T-cell (primary cell): Measurements from ENCODE around the gene ZDHHC8. TPM values are rescaled to one million over a fixed set of nuclear protein-coding genes. Genes with fewer than 3 reads are reported as not detected.

ENCODE experiments used
- ATAC-seq, 4 experiments: fragments of 200-7000 bp in 3 of 4; fragments of 150-1000 bp in 1 of 4; cut with Tn5 transposase; replicated peaks in 1 of 4; 1 replicate in 3 of 4; 2 replicates in 1 of 4; pipeline ENCODE4 v1.10.0; 2021; ENCODE audit warnings: moderate library complexity in 3 of 4, mild to moderate bottlenecking in 2 of 4, moderate number of reproducible peaks in 1 of 4
- CTCF ChIA-PET, 2 donors: fragments of 300-600 bp; sonication (Branson Sonifier 250); formaldehyde crosslinking; loops; one replicate each; lab custom pipeline; 2022; ENCODE audit warnings: antibody characterized with exemption in 2 of 2; lab: Charles Lee
- POLR2A ChIA-PET, 2 donors: fragments of 300-600 bp; sonication (Branson Sonifier 250); formaldehyde crosslinking; loops; one replicate each; lab custom pipeline; 2022; ENCODE audit warnings: antibody characterized with exemption in 2 of 2; lab: Charles Lee
- DNase-seq, 35 experiments: peaks; one replicate each; pipeline versions ENCODE4 v3.0.0 to v3.0.0-alpha.2; 2013 to 2023
- H3K27ac ChIP-seq: one replicate; pipeline ENCODE4 v1.5.1; 2013; ENCODE audit warnings: low read length
- H3K27me3 ChIP-seq, 2 experiments: replicated peaks in 1 of 2; 1 replicate in 1 of 2; 2 replicates in 1 of 2; pipeline versions ENCODE4 v1.6.1 to v1.7.0; 2013; ENCODE audit warnings: low read length in 1 of 2, mixed read lengths in 1 of 2; ENCODE audit not compliant: control insufficient read depth in 2 of 2, insufficient read depth in 2 of 2; ENCODE audit errors: extremely low read depth in 1 of 2
- H3K36me3 ChIP-seq, 2 donors: 1 replicate in 1 of 2; 2 replicates in 1 of 2; pipeline versions ENCODE4 v1.6.1 to v1.7.0; 2013; ENCODE audit warnings: low read length in 1 of 2; ENCODE audit not compliant: control insufficient read depth in 2 of 2, insufficient read depth in 1 of 2; ENCODE audit errors: extremely low read depth in 1 of 2
- H3K4me1 ChIP-seq, 2 experiments: 1 replicate in 1 of 2; 2 replicates in 1 of 2; pipeline versions ENCODE4 v1.6.1 to v1.7.0; 2013; ENCODE audit warnings: low read length in 2 of 2, mixed read lengths in 1 of 2; ENCODE audit not compliant: insufficient read depth in 2 of 2, control insufficient read depth in 1 of 2; ENCODE audit errors: extremely low read depth in 1 of 2
- H3K4me3 ChIP-seq, 2 donors: 1 replicate in 1 of 2; 2 replicates in 1 of 2; pipeline versions ENCODE4 v1.5.1 to v1.7.0; 2013; ENCODE audit warnings: mild to moderate bottlenecking in 2 of 2, low read length in 1 of 2, moderate library complexity in 1 of 2; ENCODE audit not compliant: control insufficient read depth in 1 of 2; ENCODE audit errors: extremely low read depth in 1 of 2
- H3K9me3 ChIP-seq: 2 replicates; pipeline ENCODE4 v1.7.0; 2013
- H3K27ac Mint-ChIP-seq, 2 donors: one replicate each; pipeline ENCODE4 v1.8.0; 2020 to 2021; ENCODE audit warnings: mild to moderate bottlenecking in 2 of 2, mixed read lengths in 2 of 2
- H3K27me3 Mint-ChIP-seq, 2 donors: one replicate each; pipeline ENCODE4 v1.8.0; 2021 to 2022; ENCODE audit warnings: mixed read lengths in 2 of 2
- H3K36me3 Mint-ChIP-seq: one replicate; pipeline ENCODE4 v1.8.0; 2021; ENCODE audit warnings: mixed read lengths
- H3K4me1 Mint-ChIP-seq, 3 donors: one replicate each; pipeline ENCODE4 v1.8.0; 2020 to 2022; ENCODE audit warnings: mixed read lengths in 3 of 3, mild to moderate bottlenecking in 1 of 3
- H3K4me3 Mint-ChIP-seq, 3 donors: one replicate each; pipeline ENCODE4 v1.8.0; 2020 to 2022; ENCODE audit warnings: mild to moderate bottlenecking in 3 of 3, mixed read lengths in 3 of 3, moderate library complexity in 3 of 3
- H3K9me3 Mint-ChIP-seq, 3 donors: one replicate each; pipeline ENCODE4 v1.8.0; 2020 to 2022; ENCODE audit warnings: mixed read lengths in 3 of 3
- WGBS: methylation state at CpG from one replicate; pipeline ENCODE4 v1.1.5; 2013; ENCODE audit warnings: missing lambda C conversion rate; ENCODE audit not compliant: insufficient coverage; 5-methylcytosine and 5-hydroxymethylcytosine counted together
- total RNA-seq, 35 experiments: library from RNA in 6 of 35; stranded (reverse) in 6 of 35; fragments of 120-200 nt in 1 of 35; gene quantifications; one replicate each; pipeline versions ENCODE4 v1.2.1 to v1.2.4 and lab custom pipeline; 2013 to 2026

ZDHHC8 gene
- total RNA-seq, 5 donors from 2014 or later (not counting 1 experiment from before 2014, with no cell fraction given): 68.4 to 102 (median 92.1) TPM

GRCh38 chr22:20128619-20128901 is 3.0 kb upstream of the ZDHHC8 start:
- ATAC-seq: no peak
- Mint-ChIP-seq H3K27me3 (no peaks in the 10 kb centered on the region), H3K36me3 (peaks cover 14% of the 10 kb centered on the region), H3K4me1 (peaks cover 12 to 23% (median 21%) of the 10 kb centered on the region in 3 donors), H3K4me3 (no peak overlapping the region), H3K9me3 (no peaks in the 10 kb centered on the region), H3K27ac (peak overlapping the region; percentile 71 to 86)
- no peak for DNase-seq
- peaks cover 20 to 32% of the 10 kb centered on the region in 2 donors for H3K36me3 ChIP-seq
- H3K4me1 ChIP-seq: peaks cover 7 to 47% of the 10 kb centered on the region in 2 experiments
- CTCF ChIA-PET: interaction anchor here in 1 of 2 donors (1.6 kb wide), 1 partner anchor 157 kb away, joined by 4 read pairs; no protein-coding TSS in a partner anchor
- H3K4me3 ChIP-seq: no peak overlapping the region
- POLR2A ChIA-PET: no interaction called here
- 72% methylated on average over 2 of the region's 2 CpGs for WGBS
- no peaks in the 10 kb centered on the region for H3K27me3 ChIP-seq
- no peak overlapping the region for H3K27ac ChIP-seq
- no peaks in the 10 kb centered on the region for H3K9me3 ChIP-seq

GRCh38 chr22:20128902-20129746 is 2.5 kb upstream of the ZDHHC8 start:
- peaks cover 17 to 28% of the 10 kb centered on the region in 2 donors for H3K36me3 ChIP-seq
- Mint-ChIP-seq H3K4me3 (peak overlapping the region; percentile 32 to 68 (median 55)), H3K27me3 (no peaks in the 10 kb centered on the region), H3K36me3 (peaks cover 14% of the 10 kb centered on the region), H3K4me1 (peaks cover 18 to 28% (median 27%) of the 10 kb centered on the region in 3 donors), H3K9me3 (no peaks in the 10 kb centered on the region), H3K27ac (peak overlapping the region; percentile 71 to 86)
- H3K4me1 ChIP-seq: peaks cover 9 to 47% of the 10 kb centered on the region in 2 experiments
- peak in 1 of 4 experiments; percentile 21 for ATAC-seq
- no peak overlapping the region for H3K4me3 ChIP-seq
- POLR2A ChIA-PET: no interaction called here
- no peaks in the 10 kb centered on the region for H3K27me3 ChIP-seq
- CTCF ChIA-PET: interaction anchor here (0.6 to 1.6 kb wide), 5 partner anchors 12 to 160 kb away, joined by 3 to 5 read pairs (median 4); partner anchors contain the start of genes TANGO2 (in 1 of the 2) and TRMT2A (in 1 of the 2)
- no peaks in the 10 kb centered on the region for H3K9me3 ChIP-seq
- peak in 34 of 35 experiments; percentile 24 to 73 (median 47) for DNase-seq
- H3K27ac ChIP-seq: no peak overlapping the region
- 31% methylated on average over 15 of the region's 18 CpGs for WGBS

GRCh38 chr22:20129747-20130014 is 1.9 kb upstream of the ZDHHC8 start:
- Mint-ChIP-seq H3K27me3 (no peaks in the 10 kb centered on the region), H3K4me1 (peaks cover 24 to 33% (median 31%) of the 10 kb centered on the region in 3 donors), H3K27ac (peak overlapping the region; percentile 71 to 86), H3K9me3 (no peaks in the 10 kb centered on the region), H3K4me3 (peak overlapping the region in 2 of 3 donors; percentile 55 to 68), H3K36me3 (peaks cover 14% of the 10 kb centered on the region)
- ChIA-PET CTCF (interaction anchor here (0.6 to 1.6 kb wide), 5 partner anchors 12 to 161 kb away, joined by 3 to 5 read pairs (median 4); partner anchors contain the start of genes TANGO2 (in 1 of the 2) and TRMT2A (in 1 of the 2)), POLR2A (no interaction called here)
- H3K27ac ChIP-seq: no peak overlapping the region
- peaks cover 15 to 25% of the 10 kb centered on the region in 2 donors for H3K36me3 ChIP-seq
- peaks cover 9 to 47% of the 10 kb centered on the region in 2 experiments for H3K4me1 ChIP-seq
- H3K9me3 ChIP-seq: no peaks in the 10 kb centered on the region
- H3K27me3 ChIP-seq: no peaks in the 10 kb centered on the region
- ATAC-seq (no peak), DNase-seq (no peak)
- 80% methylated on average over 1 of the region's 3 CpGs for WGBS
- H3K4me3 ChIP-seq: no peak overlapping the region

GRCh38 chr22:20130319-20130718 is 1.3 kb upstream of the ZDHHC8 start:
- Mint-ChIP-seq H3K9me3 (no peaks in the 10 kb centered on the region), H3K27me3 (no peaks in the 10 kb centered on the region), H3K27ac (peak overlapping the region; percentile 64 to 76), H3K4me3 (peak overlapping the region; percentile 41 to 68 (median 55)), H3K36me3 (peaks cover 11% of the 10 kb centered on the region), H3K4me1 (peaks cover 24 to 36% (median 36%) of the 10 kb centered on the region in 3 donors)
- H3K27ac ChIP-seq: peak overlapping the region; percentile 45
- peaks cover 12 to 19% of the 10 kb centered on the region in 2 donors for H3K36me3 ChIP-seq
- H3K27me3 ChIP-seq: no peaks in the 10 kb centered on the region
- peaks cover 9 to 50% of the 10 kb centered on the region in 2 experiments for H3K4me1 ChIP-seq
- POLR2A ChIA-PET: no interaction called here
- CTCF ChIA-PET: interaction anchor here in 1 of 2 donors (1.2 kb wide), 1 partner anchor 162 kb away, joined by 3 read pairs; no protein-coding TSS in a partner anchor
- no peaks in the 10 kb centered on the region for H3K9me3 ChIP-seq
- no peak overlapping the region for H3K4me3 ChIP-seq
- 63% methylated on average over 1 of the region's 3 CpGs for WGBS
- DNase-seq: peak in 7 of 35 experiments; percentile 14 to 50 (median 22)
- ATAC-seq: peak in 1 of 4 experiments; percentile 9

GRCh38 chr22:20130731-20131596 is 640 bp upstream of the ZDHHC8 start:
- H3K27me3 ChIP-seq: no peaks in the 10 kb centered on the region
- H3K4me3 Mint-ChIP-seq: peak overlapping the region; percentile 55 to 68 (median 55)
- POLR2A ChIA-PET: no interaction called here
- H3K36me3 ChIP-seq: peaks cover 6 to 12% of the 10 kb centered on the region in 2 donors
- peak overlapping the region; percentile 71 to 80 for H3K4me3 ChIP-seq
- H3K36me3 Mint-ChIP-seq: peaks cover 8% of the 10 kb centered on the region
- no peaks in the 10 kb centered on the region for H3K27me3 Mint-ChIP-seq
- H3K27ac ChIP-seq: peak overlapping the region; percentile 62
- peak overlapping the region; percentile 15 to 64 for H3K27ac Mint-ChIP-seq
- under 1% methylated on average over 57 of the region's 70 CpGs for WGBS
- H3K4me1 ChIP-seq: peaks cover 9 to 56% of the 10 kb centered on the region in 2 experiments
- peak; percentile 54 to 85 (median 72) for DNase-seq
- no peaks in the 10 kb centered on the region for H3K9me3 Mint-ChIP-seq
- CTCF ChIA-PET: no interaction called here
- peaks cover 24 to 37% (median 37%) of the 10 kb centered on the region in 3 donors for H3K4me1 Mint-ChIP-seq
- ATAC-seq: peak; percentile 85 to 87 (median 86)
- no peaks in the 10 kb centered on the region for H3K9me3 ChIP-seq
